Panc1 (cell line): ENCODE data around the gene RIMBP2. TPM values are rescaled to one million over a fixed set of nuclear protein-coding genes. Genes with fewer than 3 reads are reported as not detected.

Source experiments
- ATAC-seq: fragments of 200-7000 bp; cut with Tn5 transposase; 2 replicates; pipeline ENCODE4 v1.9.1; 2020; ENCODE audit warnings: mild to moderate bottlenecking, moderate library complexity
- BruUV-seq: library from RNA; stranded (reverse); fragments of 400-500 nt; replicated peaks from 2 replicates; lab custom pipeline; 2021; lab: Mats Ljungman, UMichigan
- CTCF ChIA-PET: fragments of 300-600 bp; sonication (Branson Sonifier 250); formaldehyde crosslinking; loops from one replicate; lab custom pipeline; 2022; ENCODE audit warnings: antibody characterized with exemption; lab: Charles Lee
- POLR2A ChIA-PET: fragments of 300-600 bp; sonication (Branson Sonifier 250); formaldehyde crosslinking; loops from one replicate; lab custom pipeline; 2022; ENCODE audit warnings: antibody characterized with exemption; lab: Charles Lee
- DNase-seq: peaks from one replicate; pipeline ENCODE4 v3.0.0-alpha.2; 2010; ENCODE audit warnings: low read depth, low spot score
- H3K27ac ChIP-seq: 2 replicates; pipeline ENCODE4 v1.5.1; 2011; ENCODE audit warnings: mild to moderate bottlenecking, low read length, inconsistent platforms
- H3K27me3 ChIP-seq: fragments of 200-500 bp; sonication (Bioruptor generic); 2 replicates; pipeline ENCODE4 v1.6.0; 2014; ENCODE audit warnings: low read length, inconsistent platforms; ENCODE audit not compliant: control insufficient read depth, insufficient read depth
- H3K36me3 ChIP-seq: fragments of 200-500 bp; sonication (Bioruptor generic); 2 replicates; pipeline ENCODE4 v1.5.1; 2014; ENCODE audit warnings: inconsistent platforms, mild to moderate bottlenecking, low read length, moderate library complexity; ENCODE audit not compliant: control insufficient read depth, insufficient read depth
- H3K4me1 ChIP-seq: 2 replicates; pipeline ENCODE4 v1.5.1; 2011; ENCODE audit warnings: inconsistent platforms, mild to moderate bottlenecking, low read length, moderate library complexity; ENCODE audit not compliant: control insufficient read depth, insufficient read depth
- H3K4me3 ChIP-seq, 2 experiments: 2 replicates each; pipeline ENCODE4 v1.5.1; 2011 to 2012; ENCODE audit warnings: low read depth in 2 of 2, low read length in 2 of 2, mild to moderate bottlenecking in 2 of 2, inconsistent platforms in 1 of 2, moderate library complexity in 1 of 2
- H3K9me3 ChIP-seq: fragments of 200-500 bp; sonication (Bioruptor generic); 2 replicates; pipeline ENCODE4 v1.5.1; 2014; ENCODE audit warnings: low read depth, mild to moderate bottlenecking, inconsistent platforms, low read length, moderate library complexity; ENCODE audit not compliant: control insufficient read depth, insufficient read depth
- CTCF ChIP-seq: fragments of 450-650 bp; IDR thresholded peaks from 2 replicates; pipeline ENCODE4 v1.5.1; 2017; ENCODE audit warnings: mild to moderate bottlenecking
- POLR2AphosphoS5 ChIP-seq: IDR thresholded peaks from 2 replicates; pipeline ENCODE4 v1.6.1; 2012; ENCODE audit warnings: mild to moderate bottlenecking, low read depth, low read length, moderate library complexity
- REST ChIP-seq, 2 experiments: IDR thresholded peaks; 2 replicates each; pipeline ENCODE4 v1.6.1; 2011 to 2012; ENCODE audit warnings: low read depth in 2 of 2, control low read depth in 1 of 2, low read length in 1 of 2, mild to moderate bottlenecking in 1 of 2, moderate library complexity in 1 of 2; ENCODE audit not compliant: insufficient read depth in 1 of 2
- SIN3A ChIP-seq: IDR thresholded peaks from 2 replicates; pipeline ENCODE4 v1.6.1; 2012; ENCODE audit warnings: low read depth, mild to moderate bottlenecking, low read length, moderate library complexity, borderline replicate concordance; ENCODE audit not compliant: insufficient read depth
- TCF7L2 ChIP-seq: IDR thresholded peaks from 2 replicates; pipeline ENCODE4 v1.6.1; 2011; ENCODE audit warnings: mild to moderate bottlenecking, low read depth, low read length, inconsistent platforms
- in situ Hi-C: cut with HindIII; loops from 2 replicates; pipeline ENCODE4 v1.10.0; 2016; ENCODE audit warnings: low sequenced_read_pairs, low pct_unique_long_range_greater_than_20kb
- intact Hi-C: fragments of 100-400 bp; cut with micrococcal nuclease; formaldehyde crosslinking; loops from one replicate; pipeline ENCODE4 v1.10.0; 2022; ENCODE audit not compliant: unreplicated experiment
- total RNA-seq: library from RNA; stranded (reverse); gene quantifications from one replicate; pipeline ENCODE4 v1.2.1, GENCODE V29; 2021; ENCODE audit not compliant: unreplicated experiment

RIMBP2 gene
- total RNA-seq, 1 experiment from 2014 or later = not detected

GRCh38 chr12:130675791-130676190, 40.3 kb downstream of the RIMBP2 start:
- ATAC-seq (no peak), DNase-seq (no peak)
- Histone ChIP-seq H3K36me3 (no peaks in the 10 kb centered on the region), H3K4me3 (no peak overlapping the region), H3K4me1 (no peaks in the 10 kb centered on the region), H3K27ac (no peak overlapping the region), H3K9me3 (no peaks in the 10 kb centered on the region), H3K27me3 (no peaks in the 10 kb centered on the region)
- no peak for TF ChIP-seq CTCF
- ChIA-PET POLR2A (no interaction called here), CTCF (interaction anchor here (0.7 kb wide), 1 partner anchor 73 kb away, joined by 5 read pairs; no protein-coding TSS in a partner anchor)
- BruUV-seq = no TSS peak
- intact Hi-C loops (no loop called here), in situ Hi-C loops (no loop called here)

- Histone ChIP-seq H3K4me3 (no peak overlapping the region), H3K27ac (no peak overlapping the region), H3K27me3 (no peaks in the 10 kb centered on the region), H3K36me3 (no peaks in the 10 kb centered on the region), H3K9me3 (no peaks in the 10 kb centered on the region), H3K4me1 (no peaks in the 10 kb centered on the region)
- intact Hi-C loops = no loop called here
- POLR2A ChIA-PET = no interaction called here
- ATAC-seq (no peak), DNase-seq (no peak)
- in situ Hi-C loops = no loop called here
- TF ChIP-seq CTCF = no peak
- no peak for TF ChIP-seq SIN3A
- TF ChIP-seq TCF7L2 = no peak
- no peak for TF ChIP-seq REST (IDR thresholded peaks at IDR 0.05; ENCODE audit: insufficient read depth in 1 of 2, low read depth in 2 of 2, low read length in 1 of 2)
- TF ChIP-seq POLR2AphosphoS5 = no peak
- CTCF ChIA-PET = no interaction called here
- no TSS peak for BruUV-seq
Observed at GRCh38 chr12:130675121-130675520, 41.0 kb downstream of the RIMBP2 start.
